ENCODE results near the gene SETD5.

GRCh38 chr3:9398700-9399336 is 1.4 kb downstream of the SETD5 start:
- TF ChIP-seq CTCF (conservative IDR thresholded peaks at IDR 0.05; ENCODE audit: low read depth, low read length) = no peak
- TF ChIP-seq RAD21 (IDR thresholded peaks at IDR 0.05; ENCODE audit: low read length) = no peak
- TF ChIP-seq POLR2A (IDR thresholded peaks at IDR 0.05; ENCODE audit: low read depth, low read length) = peak; percentile 66; the same call in 1 of the 2 replicates
- TF ChIP-seq RFX5 (IDR thresholded peaks at IDR 0.05; ENCODE audit: low read depth, low read length) = no peak
- no peak for TF ChIP-seq SMC3 (IDR thresholded peaks at IDR 0.05; ENCODE audit: low read depth, low read length)
- TF ChIP-seq MAZ (IDR thresholded peaks at IDR 0.05; ENCODE audit: borderline replicate concordance, low read depth, low read length) = no peak
- TF ChIP-seq ELK1 (IDR thresholded peaks at IDR 0.05; ENCODE audit: borderline replicate concordance, low read depth, low read length) = no peak
- TF ChIP-seq MAFK (IDR thresholded peaks at IDR 0.05; ENCODE audit: low read depth, low read length) = peak; percentile 3; the same call in 1 of the 2 replicates
- peak; percentile 79 for TF ChIP-seq CEBPB (IDR thresholded peaks at IDR 0.05; ENCODE audit: low read depth, low read length)
- TF ChIP-seq CHD1 (IDR thresholded peaks at IDR 0.05; ENCODE audit: low read depth, low read length) = 0 out of 2 replicates have a peak, but pooled peaks have one; percentile 11
- no peak for TF ChIP-seq MXI1 (IDR thresholded peaks at IDR 0.05; ENCODE audit: borderline replicate concordance, low read depth, low read length)
- TF ChIP-seq USF2 (IDR thresholded peaks at IDR 0.05; ENCODE audit: low read depth, low read length) = no peak
- no peak for TF ChIP-seq RCOR1 (IDR thresholded peaks at IDR 0.05; ENCODE audit: insufficient replicate concordance, low read length)
- TF ChIP-seq FOS (IDR thresholded peaks at IDR 0.05; ENCODE audit: low read depth, low read length) = no peak

Data from IMR-90 (cell line).